ENCODE data around the gene STARD10.
A peak's percentile ranks its signal among the peaks of the same experiment; 100 is the strongest.

Gene STARD10

GRCh38 chr11:72721689-72722049, 72.2 kb downstream of the STARD10 start:
- DNase-seq = peak; percentile 51

DNA sequence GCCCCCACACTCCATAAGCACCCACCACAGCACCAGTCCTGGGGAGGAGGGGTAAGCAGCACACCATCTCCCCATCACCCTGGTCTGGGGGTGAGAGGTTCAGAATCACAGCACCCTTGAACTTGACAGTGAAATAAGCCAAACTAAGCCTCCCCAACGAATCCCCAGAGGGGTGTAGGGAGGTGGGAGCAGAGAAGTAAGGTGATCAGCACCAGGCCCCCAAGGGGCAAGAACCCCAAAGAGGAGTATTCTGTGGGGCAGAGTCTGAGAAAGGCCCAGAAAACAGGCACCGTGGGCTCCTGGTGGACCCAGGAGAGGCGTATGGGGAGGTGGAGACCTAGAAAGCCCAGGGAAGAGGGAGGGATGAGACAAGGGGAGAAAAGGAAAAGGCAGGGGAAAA, 72.6 kb downstream of the STARD10 start:
- DNase-seq = no peak

- DNase-seq = no peak
Observed at GRCh38 chr11:72720784-72721183, 73.1 kb downstream of the STARD10 start.

DNA sequence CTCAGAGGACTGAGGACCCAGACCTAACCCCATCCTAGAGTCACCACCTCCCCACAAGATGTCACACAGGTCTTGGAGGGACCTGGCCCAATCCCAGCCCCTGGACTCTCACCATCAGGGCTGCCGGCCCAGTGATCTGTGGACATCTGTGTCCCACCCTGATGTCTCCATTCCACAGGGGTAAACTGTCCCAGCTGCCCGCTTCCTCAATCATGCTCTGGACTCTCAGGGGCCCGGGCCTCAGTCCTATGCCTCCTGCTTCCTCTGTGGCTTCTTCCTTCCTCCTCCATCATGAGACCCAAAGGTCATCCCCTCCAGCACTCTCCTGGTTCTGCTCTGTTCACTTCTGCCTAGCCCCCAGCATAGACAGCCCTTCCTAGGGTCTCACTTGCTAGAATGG, 73.8 kb downstream of the STARD10 start:
- DNase-seq = no peak

- DNase-seq = no peak
Observed at GRCh38 chr11:72719551-72719950, 74.3 kb downstream of the STARD10 start.

GRCh38 chr11:72719144-72719543, 74.7 kb downstream of the STARD10 start:
- no peak for DNase-seq

- no peak for DNase-seq
Observed at GRCh38 chr11:72718101-72718501, 75.7 kb downstream of the STARD10 start.

GRCh38 chr11:72716788-72717435, 76.9 kb downstream of the STARD10 start:
- DNase-seq = no peak

DNA sequence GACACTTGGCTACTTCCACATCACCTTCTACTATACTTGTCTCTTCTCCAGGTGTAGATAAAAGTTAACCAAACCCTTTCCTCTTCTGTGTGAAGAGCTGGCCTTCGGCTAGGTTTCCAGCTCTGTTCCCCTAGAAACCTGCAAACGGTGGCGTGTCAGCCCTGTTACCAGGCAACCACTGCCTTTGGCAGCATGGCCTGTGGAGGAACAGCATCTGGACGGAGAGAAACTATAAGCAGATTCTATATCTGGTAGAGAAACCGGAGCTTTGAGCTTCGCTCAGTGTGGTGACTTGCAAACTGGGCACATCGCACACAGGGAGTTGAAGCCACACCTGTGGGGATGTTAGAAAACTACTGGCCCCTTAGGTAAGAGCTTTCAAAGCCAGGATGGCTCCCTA, 77.6 kb downstream of the STARD10 start:
- peak; percentile 38 for DNase-seq

GRCh38 chr11:72712841-72713240, 81.0 kb downstream of the STARD10 start:
- DNase-seq = no peak

DNA sequence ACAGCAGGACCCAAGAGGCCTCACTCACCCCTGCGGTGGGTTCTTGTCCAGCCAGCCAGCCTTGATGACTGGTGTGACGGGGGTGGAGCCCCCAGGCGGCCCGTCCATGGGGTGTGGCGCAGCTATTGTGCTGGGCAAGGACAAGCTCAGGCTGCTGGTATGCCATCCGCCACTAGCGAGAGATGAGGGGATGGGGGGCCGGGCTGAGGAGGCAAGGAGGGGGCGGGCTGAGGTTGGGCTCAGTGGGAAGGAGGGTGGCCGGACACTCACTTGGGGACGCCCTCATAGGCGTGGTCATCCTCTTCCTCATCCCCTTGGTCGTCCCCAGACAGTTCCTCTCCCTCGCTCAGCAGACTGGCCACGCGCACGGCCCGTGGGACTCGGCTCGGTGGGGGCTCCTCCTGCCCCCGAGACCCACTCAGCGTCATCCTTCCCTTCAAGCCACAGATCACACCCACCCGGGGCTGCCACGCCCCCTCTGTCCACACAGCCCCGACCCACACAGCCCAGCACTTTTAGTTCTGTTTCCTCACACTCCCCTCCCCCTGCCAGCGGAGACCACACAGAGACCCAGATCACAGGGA, 81.6 kb downstream of the STARD10 start:
- DNase-seq = no peak

DNA sequence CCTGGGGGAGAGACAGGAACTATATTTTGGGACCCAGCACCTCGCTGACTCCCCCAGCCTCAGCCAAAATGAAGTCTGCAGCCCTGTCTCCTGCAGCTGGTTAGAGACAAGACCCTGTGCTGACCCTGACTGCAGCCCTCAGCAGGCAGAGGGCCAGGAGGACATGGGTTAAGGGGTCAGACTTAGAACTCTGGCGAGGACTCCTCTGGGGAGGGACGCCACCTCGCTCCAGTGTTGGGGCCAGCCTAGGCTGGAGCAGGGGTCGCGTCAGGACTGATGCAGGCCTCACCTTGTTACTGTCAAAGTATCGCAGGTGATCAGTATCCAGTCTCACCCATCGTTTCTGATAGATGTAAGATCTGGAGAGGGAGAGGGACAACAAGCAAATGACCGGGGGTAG, 82.7 kb downstream of the STARD10 start:
- DNase-seq = no peak

GRCh38 chr11:72710278-72710677, 83.6 kb downstream of the STARD10 start:
- no peak for DNase-seq

DNA sequence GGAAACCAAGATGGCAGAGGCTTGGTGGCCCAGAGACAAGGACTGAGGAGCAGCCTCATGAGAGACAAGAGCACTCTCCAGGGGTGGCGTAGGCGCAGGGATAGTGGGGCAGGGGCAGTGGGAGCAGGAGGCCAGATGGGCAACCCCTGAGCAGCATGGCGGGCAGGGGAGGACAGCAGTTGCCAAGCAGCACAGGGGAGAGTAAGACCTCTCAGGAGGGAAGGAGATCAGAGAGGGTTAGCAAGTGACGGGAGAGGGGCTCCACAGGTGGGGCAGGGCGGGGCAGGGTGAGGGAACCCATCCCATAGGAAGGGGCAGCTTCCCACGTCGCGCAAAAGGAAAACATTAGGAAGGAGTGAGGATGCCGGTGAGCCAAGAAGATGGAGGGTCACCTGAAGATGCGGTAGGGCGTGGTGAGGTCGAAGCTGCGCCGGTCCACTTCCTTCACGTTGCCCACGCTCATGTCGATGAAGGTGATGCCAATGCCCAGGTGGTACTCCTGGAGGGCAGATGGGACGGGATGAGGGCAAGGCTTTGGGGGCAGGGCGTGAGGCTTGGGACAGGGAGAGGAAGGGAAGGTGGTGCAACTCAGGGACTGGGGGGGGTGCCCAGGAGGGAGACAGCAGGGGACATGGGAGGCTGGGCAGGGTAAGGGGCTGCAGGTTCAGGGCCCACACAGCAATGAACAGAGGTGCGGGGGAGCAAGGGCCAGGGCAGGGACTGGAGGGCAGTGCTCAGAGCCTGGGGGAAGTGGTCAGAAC, 84.2 kb downstream of the STARD10 start:
- no peak for DNase-seq

GRCh38 chr11:72707032-72707431, 86.8 kb downstream of the STARD10 start:
- DNase-seq = no peak

DNA sequence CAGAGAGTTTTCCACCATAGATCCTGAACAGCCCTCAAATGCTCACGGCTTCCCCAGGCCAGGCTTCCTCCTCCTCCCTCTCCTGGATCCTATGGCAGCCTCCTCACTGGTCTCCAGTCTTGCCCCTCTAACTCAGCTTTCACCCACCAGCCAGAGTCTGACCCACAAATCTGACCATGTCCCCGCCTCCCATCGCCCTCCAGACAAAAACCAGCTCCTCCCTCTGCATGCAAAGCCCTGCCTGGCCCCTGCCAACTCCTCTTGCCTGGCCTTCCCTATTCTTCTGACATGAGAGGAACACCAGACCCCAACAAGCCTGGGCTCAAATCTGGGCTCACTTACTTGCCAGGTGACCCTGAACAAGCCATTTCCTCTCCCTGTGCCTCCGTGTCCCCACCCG, 87.3 kb downstream of the STARD10 start:
- no peak for DNase-seq

GRCh38 chr11:72705442-72706365, 88.1 kb downstream of the STARD10 start:
- no peak for DNase-seq

GRCh38 chr11:72704783-72705265, 89.0 kb downstream of the STARD10 start:
- no peak for DNase-seq
